Epidermal melanocyte (primary cell): ENCODE results near the gene RASA1.
A peak's percentile ranks its signal among the peaks of the same experiment; 100 is the strongest.
"Not testable (repeated sequence)": the region's sequence is repeated elsewhere in the genome, so short reads cannot be mapped to it uniquely, and the experiment has no call there.

ENCODE experiments used
- DNase-seq: peaks from one replicate; pipeline ENCODE4 v3.0.0; 2011; ENCODE audit warnings: low spot score; ENCODE audit not compliant: insufficient read length

The RASA1 gene

DNA sequence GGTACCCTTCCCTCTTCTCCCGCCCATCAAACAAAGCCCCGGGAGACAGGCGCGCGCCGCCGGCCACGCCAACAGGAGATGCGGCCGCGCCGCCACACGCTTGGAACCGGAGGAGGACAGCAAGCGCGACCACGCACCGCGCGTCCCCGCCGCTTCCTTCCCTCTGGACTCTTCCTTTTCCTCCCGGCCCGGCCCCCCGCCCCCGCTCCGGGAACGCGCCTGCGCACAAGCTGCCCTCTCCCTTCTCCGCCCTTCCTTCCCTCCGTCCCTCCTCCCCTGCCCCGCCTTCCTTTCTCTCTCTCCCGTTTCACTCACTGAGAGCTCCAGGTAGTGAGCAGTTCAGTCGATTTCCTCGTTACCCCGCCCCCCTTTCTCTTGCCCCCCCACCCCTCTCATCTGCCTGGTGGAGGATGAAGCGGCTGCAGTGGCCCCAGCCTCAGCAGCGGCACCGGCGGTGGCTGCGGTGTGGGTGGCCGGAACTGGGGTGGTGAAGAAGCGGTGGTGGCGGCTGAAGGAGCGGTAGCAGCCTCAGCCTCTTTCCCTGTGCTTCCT, at the start of gene RASA1:
Gene RASA1, plus strand, starts transcription at position 310 of the 552 bp plus-strand sequence. CDS start 569 bp downstream, outside the sequence.
- peak; percentile 78 for DNase-seq

- DNase-seq = no peak
Observed at GRCh38 chr5:87229780-87230179, 37.9 kb upstream of the RASA1 start.

- DNase-seq = no peak
Observed at GRCh38 chr5:87231037-87231808, 36.5 kb upstream of the RASA1 start.

- no peak for DNase-seq
Observed at GRCh38 chr5:87233143-87233542, 34.5 kb upstream of the RASA1 start.

DNA sequence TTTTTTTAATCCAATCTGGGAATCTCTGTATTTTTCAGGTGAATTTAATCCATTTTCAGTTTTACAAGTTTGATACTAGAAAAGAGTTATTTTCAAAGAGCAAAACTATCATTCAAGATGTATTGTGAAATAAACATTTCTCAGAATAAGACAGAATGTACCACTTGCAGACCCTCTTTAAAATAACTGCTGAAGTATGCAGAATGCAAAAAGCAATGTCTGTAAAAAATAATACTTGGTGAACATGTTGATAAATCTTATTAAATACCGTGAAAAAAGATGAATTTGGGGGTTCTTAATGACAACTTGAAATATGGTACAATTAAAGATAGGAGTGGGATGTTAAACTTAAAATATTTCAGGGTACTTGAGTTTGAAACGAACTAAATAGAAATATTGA, 26.1 kb upstream of the RASA1 start:
- DNase-seq = no peak

GRCh38 chr5:87242242-87242641, 25.4 kb upstream of the RASA1 start:
- DNase-seq = no peak

GRCh38 chr5:87243161-87243844, 24.4 kb upstream of the RASA1 start:
- DNase-seq = no peak

GRCh38 chr5:87245451-87245850, 22.2 kb upstream of the RASA1 start:
- DNase-seq = no peak

DNA sequence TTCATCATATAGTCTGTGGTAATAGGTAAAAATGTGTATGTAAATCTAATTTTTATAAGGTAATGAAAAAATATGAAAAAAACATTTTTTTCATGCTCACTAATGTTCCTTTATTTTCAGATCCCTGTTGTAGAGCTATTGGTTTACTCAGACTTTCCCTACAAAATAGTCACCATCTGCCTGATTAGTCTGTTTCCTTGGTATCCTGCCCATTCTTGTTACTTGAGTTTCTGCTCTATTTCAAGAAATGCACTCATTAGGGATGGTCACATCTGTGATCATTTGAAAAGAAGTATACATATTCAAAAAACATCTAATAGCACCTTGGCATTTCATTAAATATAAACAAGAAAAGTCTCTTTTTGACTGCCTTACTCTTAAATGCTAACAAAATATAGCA, 21.6 kb upstream of the RASA1 start:
- DNase-seq = no peak

DNA sequence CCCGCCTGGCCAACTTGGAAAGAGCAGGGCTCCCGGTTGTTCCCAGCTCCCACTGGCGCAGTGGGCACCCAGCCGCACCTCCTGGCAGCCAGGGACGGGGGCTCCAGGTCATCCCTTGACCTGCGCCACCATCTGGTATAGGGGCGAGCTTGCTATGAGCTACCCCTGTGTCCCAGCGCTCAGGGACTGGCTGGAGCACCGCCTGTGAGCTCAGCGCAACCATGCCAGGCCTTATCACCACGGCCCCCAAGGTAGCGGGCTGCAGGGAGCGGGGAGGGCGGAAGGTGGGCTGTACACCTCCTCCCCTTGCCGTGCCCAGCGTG, 15.4 kb upstream of the RASA1 start:
- no peak for DNase-seq

GRCh38 chr5:87254035-87254434, 13.6 kb upstream of the RASA1 start:
- DNase-seq = no peak

DNA sequence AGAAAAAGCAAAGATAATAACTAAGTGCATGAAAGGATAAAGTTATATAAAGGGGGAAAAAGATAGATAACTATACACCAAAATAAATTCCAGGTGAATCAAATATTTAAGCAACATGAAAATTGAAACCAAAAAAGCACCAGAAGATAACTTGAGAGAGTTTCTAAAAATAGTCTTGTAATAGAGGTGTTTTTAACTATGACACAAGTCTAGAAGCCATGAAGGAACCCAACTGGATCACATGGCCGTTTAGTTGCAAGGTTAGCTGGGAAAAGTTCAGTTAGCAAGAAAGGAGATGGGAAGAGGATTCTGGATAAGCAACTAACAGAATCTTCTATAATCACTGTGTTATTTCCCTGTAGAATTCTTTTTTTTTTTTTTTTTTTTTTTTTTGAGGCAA, 9.2 kb upstream of the RASA1 start:
- no peak for DNase-seq

GRCh38 chr5:87260604-87261192, 7.0 kb upstream of the RASA1 start:
- no peak for DNase-seq

DNA sequence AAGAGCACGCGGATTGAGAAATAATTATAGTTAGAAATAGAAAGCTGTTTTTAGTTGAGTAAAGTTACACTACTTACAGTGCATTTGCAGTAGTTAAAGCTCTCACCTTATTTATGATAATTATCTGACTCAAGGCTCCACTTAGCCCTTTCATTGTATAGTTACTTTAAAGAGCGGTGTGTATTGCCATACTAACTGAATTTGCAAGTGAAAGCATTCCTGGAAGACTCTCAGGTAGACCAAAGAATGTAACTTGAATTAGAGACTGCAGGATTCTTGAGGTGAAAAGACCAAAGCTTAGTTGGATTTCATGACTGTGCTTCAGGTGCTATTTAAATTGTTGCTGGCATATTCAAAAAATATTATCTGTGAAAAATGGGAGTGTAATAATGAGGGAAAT, 4.2 kb upstream of the RASA1 start:
- no peak for DNase-seq

DNA sequence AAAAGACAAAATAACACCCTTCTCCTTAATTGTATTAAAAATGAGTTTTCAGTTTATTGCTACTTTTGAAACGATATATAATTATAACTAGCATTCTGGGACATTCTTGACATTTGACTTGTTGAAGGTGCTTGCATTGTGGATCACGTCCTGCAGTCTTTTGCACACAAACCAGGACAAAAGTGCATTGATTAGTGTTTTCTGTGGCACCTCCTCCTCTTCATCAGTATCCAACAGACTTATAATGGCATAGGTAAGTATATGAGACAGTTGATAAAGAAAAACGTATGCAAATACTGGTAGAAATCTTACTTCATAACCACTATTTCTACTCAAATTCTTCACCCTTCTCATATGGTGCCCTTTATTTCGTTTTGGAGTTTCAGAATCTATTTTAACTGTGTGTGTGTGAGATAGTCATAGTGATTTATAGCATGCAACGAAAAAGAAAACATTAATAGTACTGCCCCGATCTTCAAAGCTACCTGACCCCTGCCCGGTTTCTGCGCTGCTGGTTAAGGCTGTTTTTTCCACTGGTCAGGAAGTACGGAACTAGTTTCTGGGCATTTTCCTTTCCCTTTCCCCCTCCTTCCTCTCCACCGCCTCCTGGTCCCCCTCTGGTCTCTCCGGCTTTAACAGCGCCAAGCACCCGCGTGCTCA, 639 bp upstream of the RASA1 start:
- no peak for DNase-seq

DNA sequence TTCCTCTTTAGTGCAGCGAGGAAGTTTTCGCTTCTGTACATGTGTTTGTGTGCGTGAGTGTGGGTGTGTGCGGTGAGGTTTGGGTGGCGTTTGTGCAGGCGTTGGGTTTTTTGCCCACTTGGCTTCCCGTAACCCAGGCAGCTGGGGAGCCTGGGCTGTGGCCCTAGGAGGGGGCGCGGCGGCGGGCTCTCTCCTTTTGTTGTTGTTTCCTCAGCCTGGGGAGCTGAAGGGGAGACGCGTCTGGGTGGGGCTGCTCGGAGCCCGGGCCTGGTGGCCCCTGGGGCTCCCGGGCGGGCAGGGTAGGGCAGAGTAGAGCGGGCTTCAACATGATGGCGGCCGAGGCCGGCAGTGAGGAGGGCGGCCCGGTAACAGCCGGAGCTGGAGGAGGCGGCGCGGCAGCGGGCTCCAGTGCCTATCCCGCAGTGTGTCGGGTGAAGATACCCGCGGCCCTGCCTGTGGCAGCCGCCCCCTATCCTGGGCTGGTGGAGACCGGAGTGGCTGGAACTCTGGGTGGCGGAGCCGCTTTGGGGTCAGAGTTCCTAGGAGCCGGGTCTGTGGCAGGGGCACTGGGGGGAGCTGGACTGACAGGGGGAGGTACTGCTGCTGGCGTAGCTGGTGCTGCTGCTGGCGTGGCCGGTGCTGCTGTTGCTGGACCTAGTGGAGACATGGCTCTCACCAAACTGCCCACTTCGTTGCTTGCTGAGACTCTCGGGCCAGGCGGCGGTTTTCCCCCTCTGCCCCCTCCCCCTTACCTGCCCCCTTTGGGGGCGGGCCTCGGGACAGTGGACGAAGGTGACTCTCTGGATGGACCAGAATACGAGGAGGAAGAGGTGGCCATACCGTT, 665 bp downstream of the RASA1 start:
- DNase-seq = peak; percentile 17

GRCh38 chr5:87268970-87269377, 1.3 kb downstream of the RASA1 start:
- DNase-seq = no peak

DNA sequence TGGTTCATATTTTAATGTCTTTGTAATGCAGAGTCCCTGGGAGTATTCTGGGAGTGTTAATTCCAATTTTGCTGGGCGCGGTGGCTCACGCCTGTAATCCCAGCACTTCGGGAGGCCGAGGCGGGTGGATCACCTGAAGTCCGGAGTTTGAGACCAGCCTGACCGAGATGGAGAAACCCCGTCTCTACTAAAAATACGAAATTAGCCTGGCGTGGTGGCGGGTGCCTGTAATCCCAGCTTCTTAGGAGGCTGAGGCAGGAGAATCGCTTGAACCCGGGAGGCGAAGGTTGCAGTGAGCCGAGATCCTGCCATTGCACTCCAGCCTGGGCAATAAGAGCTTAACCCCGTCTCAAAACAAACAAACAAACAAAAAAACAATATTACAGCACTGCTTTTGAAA, 3.2 kb downstream of the RASA1 start:
- DNase-seq = not testable (repeated sequence)

- no peak for DNase-seq
Observed at GRCh38 chr5:87276655-87277054, 9.0 kb downstream of the RASA1 start.

- DNase-seq = no peak
Observed at GRCh38 chr5:87277279-87277835, 9.7 kb downstream of the RASA1 start.
